ENCODE data around the gene ATP6V0A1. TPM values are rescaled to one million over a fixed set of nuclear protein-coding genes. Genes with fewer than 3 reads are reported as not detected.
A peak's percentile ranks its signal among the peaks of the same experiment; 100 is the strongest.

The ATP6V0A1 gene
- total and polyA plus RNA-seq, 2 experiments from 2014 or later = 23.9 to 42.3 TPM

DNA sequence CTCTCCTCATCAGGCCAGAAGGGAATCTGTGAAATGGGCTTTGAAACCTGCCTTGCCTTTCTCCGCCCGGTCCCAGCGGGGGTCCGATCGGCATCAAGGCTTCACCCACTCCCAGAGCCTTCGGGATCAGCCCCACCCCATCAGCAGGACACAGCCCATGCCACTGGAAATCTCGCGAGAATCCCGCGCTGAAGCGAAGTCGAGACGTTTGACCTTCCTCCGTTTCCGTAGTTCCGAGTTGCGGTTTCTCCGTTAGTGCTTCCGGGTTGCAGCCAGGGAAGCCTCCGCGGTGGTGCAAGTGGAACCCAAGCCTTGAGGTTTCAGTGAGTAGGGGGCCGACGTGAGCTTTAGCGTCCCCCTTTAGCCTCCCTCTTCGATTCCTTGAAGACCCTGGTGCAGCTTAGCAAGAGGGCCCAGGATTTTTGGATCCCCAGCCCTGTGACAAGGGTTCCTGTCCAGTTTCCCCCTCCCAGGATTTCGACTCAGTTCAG lies 103.3 kb downstream of the ATP6V0A1 start, which contains the start of gene COASY:
TSS of gene COASY (plus strand) at position 252 of the 491 bp plus-strand sequence. CDS start 475 bp downstream, outside the sequence.
- Mint-ChIP-seq H3K27me3 (ENCODE audit: insufficient read depth, low read depth, poor library complexity) (peaks cover 12% of the 10 kb centered on the region), H3K27ac (peak within 1 kb of the TSS; percentile 94), H3K9me3 (no peaks in the 10 kb centered on the region), H3K4me1 (peaks cover 23% of the 10 kb centered on the region), H3K4me3 (peak within 1 kb of the TSS; percentile 96), H3K36me3 (ENCODE audit: low read depth) (peaks cover 28% of the 10 kb centered on the region)
- ATAC-seq = peak; percentile 76
- Histone ChIP-seq H3K27me3 (ENCODE audit: insufficient read depth) (no peaks in the 10 kb centered on the region), H4K20me1 (replicated peaks; ENCODE audit: insufficient read depth) (no peaks in the 10 kb centered on the region), H3K36me3 (ENCODE audit: insufficient read depth) (no peaks in the 10 kb centered on the region), H3K27ac (ENCODE audit: low read depth) (peak within 1 kb of the TSS; percentile 60), H3F3A (replicated peaks; ENCODE audit: low read depth) (peaks cover 24% of the 10 kb centered on the region), H3K4me3 (peak within 1 kb of the TSS; percentile 84), H3K4me1 (ENCODE audit: insufficient read depth) (peaks cover 15% of the 10 kb centered on the region), H2AFZ (peak within 1 kb of the TSS; percentile 54; the same call in 1 of the 2 replicates), H3K9me2 (ENCODE audit: insufficient read depth) (no peaks in the 10 kb centered on the region), H3K79me2 (replicated peaks; ENCODE audit: insufficient read depth) (peaks cover 17% of the 10 kb centered on the region), H3K4me2 (peak within 1 kb of the TSS; percentile 81)
- TF ChIP-seq NANOG (IDR thresholded peaks at IDR 0.05; ENCODE audit: borderline replicate concordance) = no peak
- peak; percentile 69 for TF ChIP-seq POLR2AphosphoS5 (IDR thresholded peaks at IDR 0.05; ENCODE audit: low read depth)
- peak; percentile 52 for TF ChIP-seq CREB1 (CRISPR knock-in tag; IDR thresholded peaks at IDR 0.05; ENCODE audit: low read depth)
- TF ChIP-seq, protein P1, sequence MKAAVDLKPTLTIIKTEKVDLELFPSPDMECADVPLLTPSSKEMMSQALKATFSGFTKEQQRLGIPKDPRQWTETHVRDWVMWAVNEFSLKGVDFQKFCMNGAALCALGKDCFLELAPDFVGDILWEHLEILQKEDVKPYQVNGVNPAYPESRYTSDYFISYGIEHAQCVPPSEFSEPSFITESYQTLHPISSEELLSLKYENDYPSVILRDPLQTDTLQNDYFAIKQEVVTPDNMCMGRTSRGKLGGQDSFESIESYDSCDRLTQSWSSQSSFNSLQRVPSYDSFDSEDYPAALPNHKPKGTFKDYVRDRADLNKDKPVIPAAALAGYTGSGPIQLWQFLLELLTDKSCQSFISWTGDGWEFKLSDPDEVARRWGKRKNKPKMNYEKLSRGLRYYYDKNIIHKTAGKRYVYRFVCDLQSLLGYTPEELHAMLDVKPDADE (IDR thresholded peaks at IDR 0.05) = peak; percentile 91
- DNase-seq (ENCODE audit: low spot score) = peak; percentile 99

DNA sequence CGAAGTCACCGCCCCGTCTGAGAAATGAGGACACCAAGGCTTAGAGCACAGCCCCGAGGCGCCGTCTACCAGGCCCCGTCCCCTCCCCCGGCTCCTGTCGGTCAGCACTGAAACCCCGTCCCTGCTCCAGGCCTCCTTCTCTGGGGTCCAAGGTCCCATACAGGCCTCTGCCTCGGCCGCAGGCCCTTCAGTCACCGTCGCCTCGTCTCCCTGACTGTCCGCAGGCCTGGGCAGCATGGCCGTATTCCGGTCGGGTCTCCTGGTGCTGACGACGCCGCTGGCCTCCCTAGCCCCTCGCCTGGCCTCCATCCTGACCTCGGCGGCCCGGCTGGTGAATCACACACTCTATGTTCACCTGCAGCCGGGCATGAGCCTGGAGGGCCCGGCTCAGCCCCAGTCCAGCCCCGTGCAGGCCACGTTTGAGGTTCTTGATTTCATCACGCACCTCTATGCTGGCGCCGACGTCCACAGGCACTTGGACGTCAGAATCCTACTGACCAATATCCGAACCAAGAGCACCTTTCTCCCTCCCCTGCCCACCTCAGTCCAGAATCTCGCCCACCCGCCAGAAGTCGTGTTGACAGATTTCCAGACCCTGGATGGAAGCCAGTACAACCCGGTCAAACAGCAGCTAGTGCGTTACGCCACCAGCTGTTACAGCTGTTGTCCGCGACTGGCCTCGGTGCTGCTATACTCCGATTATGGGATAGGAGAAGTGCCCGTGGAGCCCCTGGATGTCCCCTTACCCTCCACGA lies 103.9 kb downstream of the ATP6V0A1 start:
- H3K27me3 Mint-ChIP-seq (ENCODE audit: insufficient read depth, low read depth, poor library complexity) = peaks cover 14% of the 10 kb centered on the region
- peaks cover 20% of the 10 kb centered on the region for H3K79me2 ChIP-seq (replicated peaks; ENCODE audit: insufficient read depth)
- H3K4me1 ChIP-seq (ENCODE audit: insufficient read depth) = peaks cover 16% of the 10 kb centered on the region
- H3K27me3 ChIP-seq (ENCODE audit: insufficient read depth) = no peaks in the 10 kb centered on the region
- H3K36me3 ChIP-seq (ENCODE audit: insufficient read depth) = no peaks in the 10 kb centered on the region
- no peak overlapping the region for H2AFZ ChIP-seq
- peak overlapping the region; percentile 84 for H3K4me3 ChIP-seq
- peaks cover 28% of the 10 kb centered on the region for H3K36me3 Mint-ChIP-seq (ENCODE audit: low read depth)
- H3K4me3 Mint-ChIP-seq = peak overlapping the region; percentile 96
- H3F3A ChIP-seq (replicated peaks; ENCODE audit: low read depth) = peaks cover 24% of the 10 kb centered on the region
- H3K27ac ChIP-seq (ENCODE audit: low read depth) = peak overlapping the region; percentile 60
- H3K4me2 ChIP-seq = peak overlapping the region; percentile 81
- DNase-seq (ENCODE audit: low spot score) = peak; percentile 49
- H3K9me2 ChIP-seq (ENCODE audit: insufficient read depth) = no peaks in the 10 kb centered on the region
- no peaks in the 10 kb centered on the region for H4K20me1 ChIP-seq (replicated peaks; ENCODE audit: insufficient read depth)
- H3K4me1 Mint-ChIP-seq = peaks cover 21% of the 10 kb centered on the region
- peak overlapping the region; percentile 94 for H3K27ac Mint-ChIP-seq
- ATAC-seq = peak; percentile 8
- H3K9me3 Mint-ChIP-seq = no peaks in the 10 kb centered on the region
- TF ChIP-seq JUNB (IDR thresholded peaks at IDR 0.05; ENCODE audit: unreplicated experiment) = no peak
- TF ChIP-seq NANOG (IDR thresholded peaks at IDR 0.05; ENCODE audit: borderline replicate concordance) = no peak
- TF ChIP-seq, protein P2, sequence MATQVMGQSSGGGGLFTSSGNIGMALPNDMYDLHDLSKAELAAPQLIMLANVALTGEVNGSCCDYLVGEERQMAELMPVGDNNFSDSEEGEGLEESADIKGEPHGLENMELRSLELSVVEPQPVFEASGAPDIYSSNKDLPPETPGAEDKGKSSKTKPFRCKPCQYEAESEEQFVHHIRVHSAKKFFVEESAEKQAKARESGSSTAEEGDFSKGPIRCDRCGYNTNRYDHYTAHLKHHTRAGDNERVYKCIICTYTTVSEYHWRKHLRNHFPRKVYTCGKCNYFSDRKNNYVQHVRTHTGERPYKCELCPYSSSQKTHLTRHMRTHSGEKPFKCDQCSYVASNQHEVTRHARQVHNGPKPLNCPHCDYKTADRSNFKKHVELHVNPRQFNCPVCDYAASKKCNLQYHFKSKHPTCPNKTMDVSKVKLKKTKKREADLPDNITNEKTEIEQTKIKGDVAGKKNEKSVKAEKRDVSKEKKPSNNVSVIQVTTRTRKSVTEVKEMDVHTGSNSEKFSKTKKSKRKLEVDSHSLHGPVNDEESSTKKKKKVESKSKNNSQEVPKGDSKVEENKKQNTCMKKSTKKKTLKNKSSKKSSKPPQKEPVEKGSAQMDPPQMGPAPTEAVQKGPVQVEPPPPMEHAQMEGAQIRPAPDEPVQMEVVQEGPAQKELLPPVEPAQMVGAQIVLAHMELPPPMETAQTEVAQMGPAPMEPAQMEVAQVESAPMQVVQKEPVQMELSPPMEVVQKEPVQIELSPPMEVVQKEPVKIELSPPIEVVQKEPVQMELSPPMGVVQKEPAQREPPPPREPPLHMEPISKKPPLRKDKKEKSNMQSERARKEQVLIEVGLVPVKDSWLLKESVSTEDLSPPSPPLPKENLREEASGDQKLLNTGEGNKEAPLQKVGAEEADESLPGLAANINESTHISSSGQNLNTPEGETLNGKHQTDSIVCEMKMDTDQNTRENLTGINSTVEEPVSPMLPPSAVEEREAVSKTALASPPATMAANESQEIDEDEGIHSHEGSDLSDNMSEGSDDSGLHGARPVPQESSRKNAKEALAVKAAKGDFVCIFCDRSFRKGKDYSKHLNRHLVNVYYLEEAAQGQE (IDR thresholded peaks at IDR 0.05; ENCODE audit: unreplicated experiment) = no peak
- no peak for TF ChIP-seq STAT1 (IDR thresholded peaks at IDR 0.05; ENCODE audit: unreplicated experiment)
- TF ChIP-seq EZH2 (IDR thresholded peaks at IDR 0.05; ENCODE audit: low read depth, unreplicated experiment) = no peak
- no peak for TF ChIP-seq CREB1 (CRISPR knock-in tag; IDR thresholded peaks at IDR 0.05; ENCODE audit: low read depth)
- TF ChIP-seq, protein P3, sequence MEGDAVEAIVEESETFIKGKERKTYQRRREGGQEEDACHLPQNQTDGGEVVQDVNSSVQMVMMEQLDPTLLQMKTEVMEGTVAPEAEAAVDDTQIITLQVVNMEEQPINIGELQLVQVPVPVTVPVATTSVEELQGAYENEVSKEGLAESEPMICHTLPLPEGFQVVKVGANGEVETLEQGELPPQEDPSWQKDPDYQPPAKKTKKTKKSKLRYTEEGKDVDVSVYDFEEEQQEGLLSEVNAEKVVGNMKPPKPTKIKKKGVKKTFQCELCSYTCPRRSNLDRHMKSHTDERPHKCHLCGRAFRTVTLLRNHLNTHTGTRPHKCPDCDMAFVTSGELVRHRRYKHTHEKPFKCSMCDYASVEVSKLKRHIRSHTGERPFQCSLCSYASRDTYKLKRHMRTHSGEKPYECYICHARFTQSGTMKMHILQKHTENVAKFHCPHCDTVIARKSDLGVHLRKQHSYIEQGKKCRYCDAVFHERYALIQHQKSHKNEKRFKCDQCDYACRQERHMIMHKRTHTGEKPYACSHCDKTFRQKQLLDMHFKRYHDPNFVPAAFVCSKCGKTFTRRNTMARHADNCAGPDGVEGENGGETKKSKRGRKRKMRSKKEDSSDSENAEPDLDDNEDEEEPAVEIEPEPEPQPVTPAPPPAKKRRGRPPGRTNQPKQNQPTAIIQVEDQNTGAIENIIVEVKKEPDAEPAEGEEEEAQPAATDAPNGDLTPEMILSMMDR (conservative IDR thresholded peaks at IDR 0.05; ENCODE audit: low read depth in 2 of 2) = no peak
- no peak for TF ChIP-seq ZNF114 (CRISPR knock-in tag; IDR thresholded peaks at IDR 0.05)
- no peak for TF ChIP-seq ZNF331 (CRISPR knock-in tag; IDR thresholded peaks at IDR 0.05; ENCODE audit: low read depth)
- TF ChIP-seq EZH2phosphoT487 (IDR thresholded peaks at IDR 0.05; ENCODE audit: unreplicated experiment) = no peak

All from GM23338 (cell line).